K562 (cell line): ENCODE measurements around the gene SPDYE17. TPM values are rescaled to one million over a fixed set of nuclear protein-coding genes. Genes with fewer than 3 reads are reported as not detected.
"Not testable (repeated sequence)": the region's sequence is repeated elsewhere in the genome, so short reads cannot be mapped to it uniquely, and the experiment has no call there.

Experiments used
- ATAC-seq: fragments of 200-7000 bp; cut with Tn5 transposase; 3 replicates; pipeline ENCODE4 v1.9.1; 2020; ENCODE audit warnings: moderate library complexity
- BruUV-seq: library from RNA; stranded (reverse); fragments of 400-500 nt; replicated peaks from 2 replicates; lab custom pipeline; 2021; lab: Mats Ljungman, UMichigan
- CTCF ChIA-PET: fragments of 300-600 bp; formaldehyde crosslinking; extraction: SDS; loops from one replicate; lab custom pipeline; 2021; ENCODE audit warnings: low intra/inter-chr PET ratio; lab: Yijun Ruan, JAX
- POLR2A ChIA-PET: fragments of 300-600, 350-650 bp; sonication (Branson Sonifier 250); formaldehyde crosslinking; extraction: SDS; loops from one replicate; lab custom pipeline; 2021; ENCODE audit warnings: antibody characterized with exemption, inconsistent platforms; lab: Yijun Ruan, JAX
- DNase-seq, 4 experiments: peaks; one replicate each; pipeline versions ENCODE4 v3.0.0 to v3.0.0-alpha.2; 2011 to 2018; ENCODE audit warnings: low spot score in 3 of 4, mixed read lengths in 3 of 4; ENCODE audit errors: extremely low read depth in 1 of 4
- FAIRE-seq: peaks from 2 replicates; lab custom pipeline; 2011; peaks lifted over from hg19 to GRCh38; lab: Jason Lieb, UNC
- H2AFZ ChIP-seq: 2 replicates; pipeline ENCODE4 v1.6.0; 2011; ENCODE audit warnings: low read depth, low read length, control low read depth, inconsistent platforms
- H3K27ac ChIP-seq: fragments of 200-600 bp; 3 replicates; pipeline ENCODE4 v1.8.0; 2011; ENCODE audit warnings: low read depth, mild to moderate bottlenecking, control low read depth, inconsistent platforms, low read length, moderate library complexity, mixed read lengths; ENCODE audit errors: extremely low read depth
- H3K27me3 ChIP-seq, 2 experiments: fragments of 300-600 bp in 1 of 2; 2 replicates in 1 of 2; 3 replicates in 1 of 2; pipeline versions ENCODE4 v1.6.0 to v1.8.0; 2011; ENCODE audit warnings: inconsistent platforms in 2 of 2, low read length in 2 of 2, mild to moderate bottlenecking in 1 of 2, mixed read lengths in 1 of 2, moderate library complexity in 1 of 2; ENCODE audit not compliant: control insufficient read depth in 2 of 2, insufficient read depth in 2 of 2
- H3K36me3 ChIP-seq: fragments of 300-600 bp; 3 replicates; pipeline ENCODE4 v1.8.0; 2011; ENCODE audit warnings: mild to moderate bottlenecking, low read length, inconsistent platforms; ENCODE audit not compliant: control insufficient read depth, insufficient read depth
- H3K4me1 ChIP-seq, 2 experiments: fragments of 200-600 bp in 1 of 2; replicated peaks in 1 of 2; 2 replicates in 1 of 2; 3 replicates in 1 of 2; pipeline versions ENCODE4 v1.5.1 to v1.8.0; 2011; ENCODE audit warnings: inconsistent platforms in 2 of 2, low read length in 2 of 2, mild to moderate bottlenecking in 1 of 2, mixed read lengths in 1 of 2, moderate library complexity in 1 of 2; ENCODE audit not compliant: control insufficient read depth in 2 of 2, insufficient read depth in 2 of 2
- H3K4me2 ChIP-seq: 2 replicates; pipeline ENCODE4 v1.6.1; 2011; ENCODE audit warnings: low read length, control low read depth, inconsistent platforms, mixed read lengths; ENCODE audit not compliant: insufficient read depth
- H3K4me3 ChIP-seq: fragments of 200-600 bp; sonication (generic), shearing (Covaris generic); 2 replicates; pipeline ENCODE4 v1.5.1; 2016; ENCODE audit warnings: control low read depth, inconsistent platforms
- H3K79me2 ChIP-seq: fragments of 200-600 bp; 3 replicates; pipeline ENCODE4 v1.8.0; 2011; ENCODE audit warnings: low read length, inconsistent platforms; ENCODE audit not compliant: control insufficient read depth, insufficient read depth
- H3K9ac ChIP-seq, 2 experiments: 2 replicates each; pipeline versions ENCODE4 v1.6.0 to v1.6.1; 2011; ENCODE audit warnings: low read depth in 2 of 2, low read length in 2 of 2, control low read depth in 1 of 2, inconsistent platforms in 1 of 2, mild to moderate bottlenecking in 1 of 2, mixed read lengths in 1 of 2; ENCODE audit not compliant: insufficient read depth in 1 of 2
- H3K9me1 ChIP-seq: one replicate; pipeline ENCODE4 v1.6.0; 2011; ENCODE audit warnings: inconsistent platforms, mild to moderate bottlenecking, low read length, moderate library complexity; ENCODE audit not compliant: control insufficient read depth, insufficient read depth
- H3K9me3 ChIP-seq: replicated peaks from 2 replicates; pipeline ENCODE4 v1.5.1; 2011; ENCODE audit warnings: low read depth, low read length, inconsistent platforms; ENCODE audit not compliant: control insufficient read depth, insufficient read depth
- H4K20me1 ChIP-seq: replicated peaks from 2 replicates; pipeline ENCODE4 v1.6.1; 2011; ENCODE audit warnings: low read length, inconsistent platforms, mixed read lengths; ENCODE audit not compliant: control insufficient read depth, insufficient read depth
- WGBS: fragments of 100-300 bp; shearing (Covaris generic); methylation state at CpG from one replicate; pipeline ENCODE4 v1.1.6; 2016; ENCODE audit warnings: low coverage, mixed read lengths; ENCODE audit not compliant: insufficient coverage; ENCODE audit errors: missing lambda C conversion rate; 5-methylcytosine and 5-hydroxymethylcytosine counted together
- in situ Hi-C: fragments of 300-500 bp; cut with MboI; formaldehyde crosslinking; loops from 4 replicates; pipeline ENCODE4 v1.15.0; 2018; ENCODE audit warnings: inconsistent platforms, mixed read lengths
- intact Hi-C: fragments of 100-400 bp; cut with micrococcal nuclease; formaldehyde crosslinking; loops from 2 replicates; pipeline ENCODE4 v1.14.2; 2022
- polyA plus RNA-seq, 8 experiments: library from polyadenylated mRNA; depleted of rRNA in 4 of 8; stranded (reverse) in 5 of 8; unstranded in 3 of 8; fragments of >200 nt; fragmentation: Nextera tagmentation in 2 of 8; fragmentation: Illumina TruSeq in 1 of 8; extraction: Ambion mirVana in 2 of 8; extraction: Trizol in 1 of 8; gene quantifications; 2 replicates each; pipeline versions ENCODE4 v1.2.1 to v1.2.3, GENCODE V29; 2011 to 2014; ENCODE audit warnings: inconsistent platforms in 1 of 8, missing spikeins in 1 of 8
- total RNA-seq, 7 experiments: library from RNA; depleted of rRNA in 6 of 7; stranded (reverse); fragments of >200 nt in 6 of 7; fragmentation: Illumina TruSeq in 2 of 7; extraction: Trizol in 2 of 7; gene quantifications; 2 replicates each; pipeline versions ENCODE4 v1.2.1 to v1.2.3, GENCODE V29; 2011 to 2021; ENCODE audit warnings: low replicate concordance in 1 of 7

SPDYE17 gene
- total and polyA plus RNA-seq, 9 of the 15 experiments (the other 6 are each of a cell fraction or from before 2014, with no cell fraction given): not detected

GRCh38 chr7:76981187-76981970 lies 50.8 kb downstream of the SPDYE17 start:
- 90% methylated on average over 6 of the region's 26 CpGs for WGBS
- in situ Hi-C loops, H3K4me2 ChIP-seq, H3K36me3 ChIP-seq, H3K79me2 ChIP-seq, H3K9ac ChIP-seq, H3K27me3 ChIP-seq, FAIRE-seq, H3K4me3 ChIP-seq, BruUV-seq, H3K9me1 ChIP-seq, H3K4me1 ChIP-seq, ATAC-seq, intact Hi-C loops, POLR2A ChIA-PET, H2AFZ ChIP-seq, H3K9me3 ChIP-seq, CTCF ChIA-PET, DNase-seq, H3K27ac ChIP-seq, H4K20me1 ChIP-seq: not testable (repeated sequence)

- H3K4me3 ChIP-seq: not testable (repeated sequence)
These were observed 51.6 kb downstream of the SPDYE17 start for GRCh38 chr7:76980576-76980975.

More at GRCh38 chr7:76980576-76980975, 51.6 kb downstream of the SPDYE17 start:
- DNase-seq, H3K36me3 ChIP-seq, H3K4me2 ChIP-seq, H4K20me1 ChIP-seq, FAIRE-seq, H3K9ac ChIP-seq, H3K79me2 ChIP-seq, intact Hi-C loops, H3K27ac ChIP-seq, BruUV-seq, ATAC-seq, CTCF ChIA-PET, H3K9me1 ChIP-seq, POLR2A ChIA-PET, H3K27me3 ChIP-seq, H3K9me3 ChIP-seq, in situ Hi-C loops, H2AFZ ChIP-seq, H3K4me1 ChIP-seq: not testable (repeated sequence)
- WGBS: 93% methylated on average over 19 of the region's 21 CpGs
